Activated CD8-positive, alpha-beta memory T cell treated with anti-CD3 and anti-CD28 coated beads for 4 hours (primary cell): ENCODE measurements around the gene TEX29.

Experiments
- DNase-seq, 2 donors: peaks; one replicate each; pipeline ENCODE4 v3.0.0-alpha.2; 2020; ENCODE audit warnings: low read depth in 2 of 2

TEX29 gene

GRCh38 chr13:111392486-111392885 lies 72.0 kb downstream of the TEX29 start:
- no peak for DNase-seq

- no peak for DNase-seq
Measured at GRCh38 chr13:111393221-111393790, 72.9 kb downstream of the TEX29 start.
